CD8-positive, alpha-beta memory T cell (primary cell): Measurements from ENCODE around the gene NR5A2. TPM values are rescaled to one million over a fixed set of nuclear protein-coding genes. Genes with fewer than 3 reads are reported as not detected.

Experiments
- CTCF ChIA-PET: fragments of 350-600 bp; sonication (Branson Sonifier 250); formaldehyde crosslinking; loops from one replicate; lab custom pipeline; 2021; ENCODE audit warnings: antibody characterized with exemption; lab: Charles Lee
- POLR2A ChIA-PET: fragments of 350-600 bp; sonication (Branson Sonifier 250); formaldehyde crosslinking; loops from one replicate; lab custom pipeline; 2021; ENCODE audit warnings: antibody characterized with exemption; lab: Charles Lee
- DNase-seq, 5 donors: peaks; one replicate each; pipeline versions ENCODE4 v3.0.0 to v3.0.0-alpha.2; 2020 to 2022; ENCODE audit warnings: mixed read lengths in 1 of 5
- H3K27ac ChIP-seq: one replicate; pipeline ENCODE4 v1.7.0; 2013; ENCODE audit warnings: low read depth, mild to moderate bottlenecking, low read length, moderate library complexity
- H3K27me3 ChIP-seq: 2 replicates; pipeline ENCODE4 v1.7.0; 2013; ENCODE audit warnings: low read length, mild to moderate bottlenecking; ENCODE audit not compliant: insufficient read depth, poor library complexity, severe bottlenecking
- H3K36me3 ChIP-seq: 2 replicates; pipeline ENCODE4 v1.7.0; 2013; ENCODE audit warnings: mild to moderate bottlenecking, low read length, moderate library complexity; ENCODE audit not compliant: insufficient read depth
- H3K4me1 ChIP-seq: 2 replicates; pipeline ENCODE4 v1.7.0; 2013; ENCODE audit warnings: mild to moderate bottlenecking, low read length, moderate library complexity; ENCODE audit not compliant: insufficient read depth
- H3K4me3 ChIP-seq: 2 replicates; pipeline ENCODE4 v1.7.0; 2013; ENCODE audit warnings: mild to moderate bottlenecking, low read length
- H3K9me3 ChIP-seq: 2 replicates; pipeline ENCODE4 v1.7.0; 2013; ENCODE audit warnings: mild to moderate bottlenecking, low read length
- H3K27ac Mint-ChIP-seq, 8 donors: one replicate each; pipeline ENCODE4 v1.8.0; 2020 to 2021; ENCODE audit warnings: mixed read lengths in 8 of 8, mild to moderate bottlenecking in 6 of 8, inconsistent platforms in 3 of 8, moderate library complexity in 3 of 8
- H3K27me3 Mint-ChIP-seq, 2 donors: one replicate each; pipeline ENCODE4 v1.8.0; 2020 to 2021; ENCODE audit warnings: mixed read lengths in 2 of 2, mild to moderate bottlenecking in 1 of 2, moderate library complexity in 1 of 2
- H3K36me3 Mint-ChIP-seq, 3 donors: one replicate each; pipeline ENCODE4 v1.8.0; 2020 to 2021; ENCODE audit warnings: mixed read lengths in 3 of 3, inconsistent platforms in 1 of 3, mild to moderate bottlenecking in 1 of 3
- H3K4me1 Mint-ChIP-seq, 3 donors: one replicate each; pipeline ENCODE4 v1.8.0; 2020 to 2021; ENCODE audit warnings: mixed read lengths in 3 of 3, inconsistent platforms in 1 of 3, mild to moderate bottlenecking in 1 of 3
- H3K4me3 Mint-ChIP-seq, 7 donors: one replicate each; pipeline ENCODE4 v1.8.0; 2020 to 2021; ENCODE audit warnings: mixed read lengths in 7 of 7, mild to moderate bottlenecking in 6 of 7, moderate library complexity in 4 of 7, inconsistent platforms in 2 of 7
- H3K9me3 Mint-ChIP-seq, 5 donors: one replicate each; pipeline ENCODE4 v1.8.0; 2020 to 2022; ENCODE audit warnings: mixed read lengths in 5 of 5, mild to moderate bottlenecking in 3 of 5, moderate library complexity in 2 of 5, inconsistent platforms in 1 of 5
- polyA plus RNA-seq: library from polyadenylated mRNA; unstranded; fragments of 300-500 nt; fragmentation: Illumina TruSeq; gene quantifications from one replicate; pipeline ENCODE4 v1.2.3, GENCODE V29; 2021
- total RNA-seq, 2 experiments: library from RNA; stranded (reverse); gene quantifications; one replicate each; pipeline ENCODE4 v1.2.3, GENCODE V29; 2021

The NR5A2 gene
- total and polyA plus RNA-seq, 3 experiments from 2014 or later = not detected

- Histone ChIP-seq H3K27ac (no peak overlapping the region), H3K9me3 (no peaks in the 10 kb centered on the region), H3K36me3 (no peaks in the 10 kb centered on the region), H3K4me3 (no peak overlapping the region), H3K27me3 (no peaks in the 10 kb centered on the region), H3K4me1 (no peaks in the 10 kb centered on the region)
- H3K36me3 Mint-ChIP-seq = no peaks in the 10 kb centered on the region
- peaks cover 0 to 2% of the 10 kb centered on the region in 2 donors for H3K27me3 Mint-ChIP-seq
- peaks cover 2 to 5% (median 4%) of the 10 kb centered on the region in 3 donors for H3K4me1 Mint-ChIP-seq
- CTCF ChIA-PET = no interaction called here
- no peak overlapping the region for H3K4me3 Mint-ChIP-seq
- POLR2A ChIA-PET = interaction anchor here (0.5 kb wide), 1 partner anchor 159 kb away, joined by 3 read pairs; no protein-coding TSS in a partner anchor
- H3K9me3 Mint-ChIP-seq = no peaks in the 10 kb centered on the region
- no peak for DNase-seq
- peak overlapping the region in 1 of 8 donors; percentile 72 for H3K27ac Mint-ChIP-seq
Observed at GRCh38 chr1:200143347-200143746, 115.8 kb downstream of the NR5A2 start.

- POLR2A ChIA-PET = no interaction called here
- H3K4me1 ChIP-seq = no peaks in the 10 kb centered on the region
- Mint-ChIP-seq H3K27me3 (no peaks in the 10 kb centered on the region), H3K9me3 (no peaks in the 10 kb centered on the region), H3K36me3 (no peaks in the 10 kb centered on the region), H3K4me1 (peaks cover 2 to 13% (median 12%) of the 10 kb centered on the region in 3 donors), H3K4me3 (no peak overlapping the region), H3K27ac (no peak overlapping the region)
- H3K27me3 ChIP-seq = no peaks in the 10 kb centered on the region
- no peak overlapping the region for H3K27ac ChIP-seq
- no peaks in the 10 kb centered on the region for H3K36me3 ChIP-seq
- H3K9me3 ChIP-seq = no peaks in the 10 kb centered on the region
- H3K4me3 ChIP-seq = no peak overlapping the region
- CTCF ChIA-PET = no interaction called here
- no peak for DNase-seq
Observed at GRCh38 chr1:200146100-200146499, 118.6 kb downstream of the NR5A2 start.

- peaks cover 2 to 21% (median 18%) of the 10 kb centered on the region in 3 donors for H3K4me1 Mint-ChIP-seq
- Histone ChIP-seq H3K27ac (no peak overlapping the region), H3K36me3 (no peaks in the 10 kb centered on the region), H3K27me3 (no peaks in the 10 kb centered on the region), H3K4me3 (no peak overlapping the region), H3K9me3 (no peaks in the 10 kb centered on the region), H3K4me1 (no peaks in the 10 kb centered on the region)
- no peaks in the 10 kb centered on the region for H3K36me3 Mint-ChIP-seq
- CTCF ChIA-PET = no interaction called here
- POLR2A ChIA-PET = no interaction called here
- no peak for DNase-seq
- no peak overlapping the region for H3K4me3 Mint-ChIP-seq
- H3K9me3 Mint-ChIP-seq = no peaks in the 10 kb centered on the region
- H3K27me3 Mint-ChIP-seq = no peaks in the 10 kb centered on the region
- H3K27ac Mint-ChIP-seq = peak overlapping the region in 1 of 8 donors; percentile 11
Observed at GRCh38 chr1:200147094-200147493, 119.6 kb downstream of the NR5A2 start.

- Histone ChIP-seq H3K4me1 (peaks cover 3% of the 10 kb centered on the region), H3K4me3 (no peak overlapping the region), H3K36me3 (no peaks in the 10 kb centered on the region), H3K9me3 (no peaks in the 10 kb centered on the region), H3K27ac (no peak overlapping the region), H3K27me3 (no peaks in the 10 kb centered on the region)
- H3K27ac Mint-ChIP-seq = peak overlapping the region in 1 of 8 donors; percentile 11
- no peak overlapping the region for H3K4me3 Mint-ChIP-seq
- H3K9me3 Mint-ChIP-seq = no peaks in the 10 kb centered on the region
- H3K4me1 Mint-ChIP-seq = peaks cover 3 to 28% (median 23%) of the 10 kb centered on the region in 3 donors
- no peaks in the 10 kb centered on the region for H3K36me3 Mint-ChIP-seq
- H3K27me3 Mint-ChIP-seq = no peaks in the 10 kb centered on the region
- ChIA-PET POLR2A (no interaction called here), CTCF (no interaction called here)
- DNase-seq = no peak
Observed at GRCh38 chr1:200147742-200148141, 120.2 kb downstream of the NR5A2 start.

GRCh38 chr1:200150006-200150405 is 122.5 kb downstream of the NR5A2 start:
- H3K4me1 Mint-ChIP-seq = peaks cover 20 to 50% (median 46%) of the 10 kb centered on the region in 3 donors
- no peaks in the 10 kb centered on the region for H3K36me3 ChIP-seq
- H3K9me3 ChIP-seq = no peaks in the 10 kb centered on the region
- H3K27me3 Mint-ChIP-seq = no peaks in the 10 kb centered on the region
- H3K36me3 Mint-ChIP-seq = no peaks in the 10 kb centered on the region
- DNase-seq = no peak
- ChIA-PET CTCF (interaction anchor here (0.6 kb wide), 1 partner anchor 11 kb away, joined by 3 read pairs; no protein-coding TSS in a partner anchor), POLR2A (no interaction called here)
- no peak overlapping the region for H3K4me3 Mint-ChIP-seq
- peak overlapping the region in 1 of 8 donors; percentile 23 for H3K27ac Mint-ChIP-seq
- H3K4me1 ChIP-seq = peaks cover 26% of the 10 kb centered on the region
- H3K4me3 ChIP-seq = no peak overlapping the region
- no peaks in the 10 kb centered on the region for H3K27me3 ChIP-seq
- H3K27ac ChIP-seq = no peak overlapping the region
- no peaks in the 10 kb centered on the region for H3K9me3 Mint-ChIP-seq

GRCh38 chr1:200150721-200151120 is 123.2 kb downstream of the NR5A2 start:
- Histone ChIP-seq H3K27me3 (no peaks in the 10 kb centered on the region), H3K4me1 (peaks cover 27% of the 10 kb centered on the region), H3K4me3 (no peak overlapping the region), H3K27ac (no peak overlapping the region), H3K9me3 (no peaks in the 10 kb centered on the region), H3K36me3 (no peaks in the 10 kb centered on the region)
- DNase-seq = no peak
- Mint-ChIP-seq H3K4me3 (no peak overlapping the region), H3K4me1 (peaks cover 20 to 55% (median 51%) of the 10 kb centered on the region in 3 donors), H3K36me3 (no peaks in the 10 kb centered on the region), H3K9me3 (no peaks in the 10 kb centered on the region), H3K27me3 (no peaks in the 10 kb centered on the region), H3K27ac (no peak overlapping the region)
- ChIA-PET CTCF (no interaction called here), POLR2A (no interaction called here)

- no peaks in the 10 kb centered on the region for H3K36me3 Mint-ChIP-seq
- no peak overlapping the region for H3K4me3 ChIP-seq
Observed at GRCh38 chr1:200152336-200152735, 124.8 kb downstream of the NR5A2 start.

GRCh38 chr1:200153277-200154055 is 126.0 kb downstream of the NR5A2 start:
- Mint-ChIP-seq H3K4me3 (peak overlapping the region; percentile 37 to 82 (median 63)), H3K4me1 (peaks cover 23 to 55% (median 47%) of the 10 kb centered on the region in 3 donors), H3K27ac (peak overlapping the region; percentile 61 to 98 (median 81)), H3K36me3 (no peaks in the 10 kb centered on the region), H3K9me3 (no peaks in the 10 kb centered on the region), H3K27me3 (no peaks in the 10 kb centered on the region)
- POLR2A ChIA-PET = no interaction called here
- H3K4me1 ChIP-seq = peaks cover 27% of the 10 kb centered on the region
- peak in 4 of 5 donors; percentile 17 to 65 (median 32) for DNase-seq
- no peaks in the 10 kb centered on the region for H3K9me3 ChIP-seq
- H3K4me3 ChIP-seq = no peak overlapping the region
- no peaks in the 10 kb centered on the region for H3K36me3 ChIP-seq
- no peak overlapping the region for H3K27ac ChIP-seq
- CTCF ChIA-PET = interaction anchor here (1.2 to 1.9 kb wide), 4 partner anchors 14 to 149 kb away, joined by 3 to 8 read pairs (median 5); no protein-coding TSS in a partner anchor
- no peaks in the 10 kb centered on the region for H3K27me3 ChIP-seq

More at GRCh38 chr1:200152336-200152735, 124.8 kb downstream of the NR5A2 start:
- no peaks in the 10 kb centered on the region for H3K36me3 ChIP-seq
- Mint-ChIP-seq H3K4me1 (peaks cover 23 to 55% (median 47%) of the 10 kb centered on the region in 3 donors), H3K9me3 (no peaks in the 10 kb centered on the region), H3K4me3 (no peak overlapping the region), H3K27me3 (no peaks in the 10 kb centered on the region), H3K27ac (peak overlapping the region in 1 of 8 donors; percentile 61)
- CTCF ChIA-PET = no interaction called here
- no peaks in the 10 kb centered on the region for H3K9me3 ChIP-seq
- H3K27me3 ChIP-seq = no peaks in the 10 kb centered on the region
- peaks cover 27% of the 10 kb centered on the region for H3K4me1 ChIP-seq
- H3K27ac ChIP-seq = no peak overlapping the region
- no peak for DNase-seq
- POLR2A ChIA-PET = no interaction called here
